HG03354 (cell line): ENCODE results near the gene ADARB1.

Experiments used
- ATAC-seq: cut with Tn5 transposase; IDR thresholded peaks from one replicate; pipeline ENCODE4 v1.9.1; 2021; ENCODE audit warnings: mild to moderate bottlenecking; ENCODE audit not compliant: unreplicated experiment, poor library complexity, severe bottlenecking

Gene ADARB1

DNA sequence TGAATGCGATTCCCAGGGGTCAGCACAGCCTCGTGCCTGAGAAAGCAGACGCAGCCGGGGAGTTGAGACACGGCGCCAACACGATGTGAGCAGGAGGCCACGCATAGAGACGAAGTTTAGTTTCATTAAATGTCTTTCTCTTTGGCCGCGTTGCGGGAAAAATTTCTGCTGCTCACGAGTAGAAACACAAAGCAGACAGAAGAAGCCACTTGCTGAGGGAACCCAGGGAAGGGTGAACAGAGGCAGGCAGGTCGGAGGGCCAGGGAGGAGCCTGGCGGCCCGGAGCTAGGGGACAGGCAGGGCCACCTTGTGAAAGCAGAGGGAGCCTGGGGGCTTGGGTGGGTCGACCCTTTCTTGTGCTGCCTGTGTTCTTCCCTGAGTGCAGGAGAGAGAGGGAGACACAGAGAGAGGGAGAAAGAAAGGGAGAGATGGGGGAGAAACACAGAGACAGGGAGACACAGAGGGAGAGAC lies 180.1 kb downstream of the ADARB1 start:
- no peak for ATAC-seq

DNA sequence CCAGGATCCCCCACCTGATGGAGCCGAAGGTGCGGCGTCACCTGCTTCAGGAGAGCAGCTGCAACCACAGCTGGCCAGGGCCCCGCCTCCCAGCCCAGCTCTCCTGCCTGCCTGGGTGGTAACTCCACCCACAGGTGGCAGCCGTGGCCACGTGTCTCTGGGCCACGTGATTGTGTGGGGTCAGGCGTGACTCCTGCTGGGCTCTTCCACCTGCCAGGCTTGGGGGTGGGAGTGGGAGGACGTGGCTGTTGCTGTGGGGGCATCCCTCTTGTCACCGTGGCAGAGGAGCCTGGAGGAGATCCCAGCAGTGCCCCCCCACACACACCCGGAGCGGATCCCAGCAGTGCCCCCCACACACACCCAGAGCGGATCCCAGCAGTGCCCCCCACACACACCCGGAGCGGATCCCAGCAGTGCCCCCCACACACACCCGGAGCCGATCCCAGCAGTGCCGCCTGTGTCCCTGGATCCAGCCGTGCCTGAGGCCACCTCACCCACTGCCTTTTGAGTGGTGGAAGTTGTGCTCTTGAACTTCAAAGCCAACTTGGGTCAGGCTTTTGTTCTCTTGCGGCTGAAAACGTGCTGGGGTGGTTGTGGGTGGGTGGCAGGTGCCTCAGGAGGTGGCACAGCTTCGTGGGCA lies 181.1 kb downstream of the ADARB1 start:
- no peak for ATAC-seq

DNA sequence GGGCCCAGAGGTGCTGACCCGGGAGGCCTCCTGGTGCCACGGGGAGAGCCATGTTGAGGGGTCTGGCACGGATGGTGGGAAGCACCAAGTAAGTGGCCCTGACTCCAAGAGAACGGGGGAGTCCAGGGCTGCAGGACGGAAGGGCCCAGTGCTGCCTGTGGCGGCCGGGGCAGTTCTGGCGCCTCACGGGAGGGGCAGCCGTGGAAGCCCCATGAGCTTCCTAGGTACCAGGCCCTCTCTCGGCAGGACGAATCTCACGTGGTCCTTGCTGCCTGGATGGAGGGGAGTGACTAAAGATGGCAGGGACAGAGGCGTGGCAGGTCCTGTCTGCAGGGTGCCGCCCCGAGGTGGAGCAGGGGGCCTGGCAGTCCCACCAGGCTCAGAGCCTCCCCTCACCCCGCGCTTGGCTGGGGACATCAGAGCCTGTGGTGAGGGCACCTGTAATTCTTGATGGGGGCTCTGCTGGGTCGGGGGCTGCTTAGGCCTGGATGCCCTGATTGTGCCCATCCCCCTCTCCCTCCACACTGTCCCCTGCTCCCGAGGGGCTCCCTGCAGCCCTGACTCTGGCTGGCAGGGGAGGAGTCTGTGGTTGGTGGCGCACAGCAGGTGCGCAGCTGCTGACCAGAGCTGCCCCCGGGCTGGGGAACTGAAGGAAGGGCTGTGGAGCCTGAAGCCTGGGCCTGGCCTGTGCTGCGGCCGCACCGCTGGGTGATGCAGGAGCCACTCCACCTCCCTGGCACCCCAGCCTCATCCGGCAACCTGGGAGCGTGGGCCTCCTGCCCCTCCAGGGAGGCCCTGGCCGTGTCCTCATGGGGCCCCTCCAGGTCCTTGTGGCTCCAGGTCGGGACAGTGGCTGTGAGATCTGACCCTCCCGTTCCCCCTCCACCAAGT lies 181.9 kb downstream of the ADARB1 start:
- no peak for ATAC-seq

DNA sequence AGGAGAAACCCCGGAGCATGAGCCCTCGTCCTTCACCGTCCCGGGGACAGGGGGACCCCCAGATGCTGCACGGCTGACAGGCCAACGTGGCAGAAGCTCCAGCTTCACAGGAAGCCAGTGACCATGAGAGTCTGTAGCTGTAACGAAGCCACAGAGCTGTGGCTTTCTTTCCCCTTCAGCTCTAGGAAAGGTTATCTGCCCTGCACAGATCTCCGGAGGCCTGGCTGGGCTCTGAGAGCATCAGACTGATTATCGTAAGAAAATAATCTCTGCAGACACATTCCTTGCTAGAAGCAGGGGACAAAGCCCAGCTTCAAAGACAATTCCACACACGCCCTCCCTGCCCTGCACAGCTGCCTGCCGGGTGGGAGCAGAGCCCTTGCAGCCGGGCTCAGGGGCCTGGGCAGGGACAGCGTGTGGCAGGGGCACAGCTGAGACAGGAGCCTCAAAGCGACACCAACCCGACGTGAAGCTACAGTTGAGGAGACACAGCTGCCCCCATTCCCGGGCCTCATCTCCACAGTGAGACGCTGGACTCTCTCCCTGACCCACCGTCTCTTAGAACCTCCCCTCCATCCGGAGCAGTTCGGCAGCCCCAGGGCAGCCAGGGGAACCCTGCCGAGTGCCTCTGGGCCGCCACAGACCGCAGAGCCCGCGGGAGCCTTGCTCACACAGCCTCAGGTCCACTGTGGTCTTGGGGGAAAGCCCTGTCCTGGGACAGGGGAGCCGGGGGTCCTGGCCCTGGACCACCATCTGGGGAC lies 182.7 kb downstream of the ADARB1 start:
- no peak for ATAC-seq

DNA sequence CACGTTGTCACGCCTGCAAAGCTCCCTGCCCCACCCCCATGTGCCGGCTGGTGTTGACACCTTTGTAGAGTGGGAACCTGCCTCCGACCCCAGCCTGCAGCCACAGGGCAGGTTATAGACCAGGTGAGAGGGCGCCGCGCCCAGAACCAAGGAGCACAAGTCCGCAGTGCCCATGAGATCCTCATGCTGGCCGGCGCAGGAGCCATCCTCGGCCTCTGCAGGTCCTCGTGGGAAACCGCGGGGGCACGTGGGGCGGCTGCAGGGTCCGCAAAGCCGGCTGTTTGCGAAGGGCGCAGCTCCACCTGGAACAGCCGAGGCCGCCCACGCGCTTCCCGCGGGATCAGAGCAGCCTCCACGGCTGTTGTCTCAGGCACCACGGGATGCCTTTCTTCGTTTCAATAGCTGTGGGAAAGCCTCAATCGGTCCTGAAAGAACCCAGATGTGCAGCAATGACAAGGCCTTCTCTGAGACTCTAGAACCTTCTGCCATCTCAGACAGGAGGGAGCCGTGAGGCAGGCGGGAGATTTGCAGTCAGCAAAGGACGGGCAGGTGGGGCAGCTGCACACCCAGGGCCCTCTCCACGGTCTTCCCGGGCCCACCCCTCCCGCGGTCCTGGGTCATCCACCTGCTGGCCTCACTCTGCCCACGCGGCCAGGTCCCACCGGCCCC lies 183.4 kb downstream of the ADARB1 start:
- no peak for ATAC-seq

DNA sequence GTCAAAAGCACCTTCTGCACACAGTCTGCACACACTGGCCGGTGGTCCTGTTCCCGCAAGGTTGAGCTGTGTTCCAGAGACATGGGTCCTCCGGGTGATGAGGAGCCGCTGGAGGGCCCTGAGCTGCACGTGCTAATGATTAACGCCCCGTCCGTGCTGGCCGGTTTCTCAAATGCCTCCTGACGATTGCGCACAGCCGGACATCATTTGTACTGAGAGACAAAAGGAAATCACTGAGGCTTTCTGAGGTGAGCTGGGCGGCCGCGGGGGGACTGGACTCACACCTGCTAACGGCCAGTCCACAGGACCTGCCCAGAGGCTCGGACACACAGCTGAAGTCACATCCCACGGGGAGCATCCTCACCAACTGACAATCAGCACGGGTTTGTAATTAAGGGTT lies 184.1 kb downstream of the ADARB1 start:
- ATAC-seq: no peak

DNA sequence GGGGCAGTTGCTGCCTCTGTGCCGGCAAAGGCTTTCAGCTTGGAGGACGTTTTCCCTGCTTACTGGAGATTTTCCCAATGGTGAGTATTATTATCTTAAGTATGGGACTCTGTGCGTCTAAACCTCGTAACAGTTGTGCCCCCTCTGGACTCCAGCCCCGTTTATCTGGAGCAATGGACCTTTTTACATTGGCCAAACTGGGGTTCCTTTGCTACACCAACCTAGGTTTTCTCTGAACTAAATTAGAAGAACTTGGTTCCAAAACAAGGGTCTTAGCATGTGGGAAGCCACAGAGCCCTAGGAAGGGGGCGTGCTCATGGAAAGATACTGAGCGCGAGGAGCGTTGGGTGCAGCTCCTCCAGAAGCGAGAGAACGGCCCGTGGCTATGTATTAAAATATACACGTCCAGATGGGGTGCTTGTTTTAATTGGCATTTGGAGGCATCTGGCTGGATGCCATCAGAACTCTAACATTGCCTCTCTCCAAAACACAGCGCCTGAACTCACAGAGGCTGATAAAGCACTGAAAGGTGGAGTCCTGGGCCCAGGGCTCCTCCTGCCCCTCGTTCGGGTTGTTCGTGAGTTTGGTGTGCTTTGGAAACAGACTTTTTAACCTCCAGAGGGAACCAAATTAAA lies 184.9 kb downstream of the ADARB1 start:
- ATAC-seq: no peak

DNA sequence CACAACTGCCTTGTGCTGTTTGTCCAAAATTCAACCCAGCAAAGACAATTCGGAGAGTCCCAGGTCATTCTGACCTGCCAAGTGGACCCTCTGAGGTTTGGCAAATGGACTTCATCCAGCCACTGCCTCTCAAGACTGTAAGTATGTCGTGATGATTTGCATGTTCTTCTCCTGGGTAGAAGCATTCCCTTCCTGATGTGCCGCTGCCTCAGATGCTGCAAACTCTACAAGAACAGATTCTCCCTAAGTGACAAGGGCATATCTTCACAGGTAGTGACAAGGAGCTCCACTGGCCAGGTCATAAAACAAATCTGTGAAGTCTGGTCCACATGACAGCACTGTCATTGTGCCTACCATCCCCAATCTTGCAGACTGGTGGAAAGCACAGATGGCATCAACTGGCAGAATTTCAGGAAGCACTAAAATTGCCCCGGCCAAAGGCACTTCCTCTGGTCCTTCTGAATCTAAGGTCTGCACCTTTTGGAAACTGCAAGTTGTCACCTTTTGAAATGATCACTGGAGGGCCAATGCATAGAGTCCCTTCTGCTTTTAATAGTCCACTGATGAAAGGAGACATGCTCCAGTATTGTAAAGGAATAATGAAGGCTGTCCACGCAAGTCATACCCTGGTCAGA lies 185.9 kb downstream of the ADARB1 start:
- ATAC-seq: no peak

DNA sequence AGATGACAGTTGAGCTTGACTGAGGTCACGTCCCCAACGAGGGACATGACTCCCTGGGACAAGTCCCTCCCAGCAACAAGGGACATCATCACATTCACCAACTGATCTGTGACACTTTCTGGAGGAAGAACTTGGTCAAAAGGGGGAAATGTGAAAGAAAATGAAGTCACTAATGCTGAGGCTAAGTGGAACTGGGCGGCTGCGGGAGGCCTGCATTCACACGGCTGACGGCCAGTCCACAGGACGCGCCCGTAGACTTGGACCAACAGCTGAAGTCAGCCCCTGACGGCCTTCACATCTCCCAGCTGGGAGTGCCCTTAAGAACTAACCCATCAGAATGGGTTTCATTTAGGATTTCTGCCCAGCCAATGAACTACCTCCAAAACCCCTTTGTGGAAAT lies 186.7 kb downstream of the ADARB1 start:
- no peak for ATAC-seq

DNA sequence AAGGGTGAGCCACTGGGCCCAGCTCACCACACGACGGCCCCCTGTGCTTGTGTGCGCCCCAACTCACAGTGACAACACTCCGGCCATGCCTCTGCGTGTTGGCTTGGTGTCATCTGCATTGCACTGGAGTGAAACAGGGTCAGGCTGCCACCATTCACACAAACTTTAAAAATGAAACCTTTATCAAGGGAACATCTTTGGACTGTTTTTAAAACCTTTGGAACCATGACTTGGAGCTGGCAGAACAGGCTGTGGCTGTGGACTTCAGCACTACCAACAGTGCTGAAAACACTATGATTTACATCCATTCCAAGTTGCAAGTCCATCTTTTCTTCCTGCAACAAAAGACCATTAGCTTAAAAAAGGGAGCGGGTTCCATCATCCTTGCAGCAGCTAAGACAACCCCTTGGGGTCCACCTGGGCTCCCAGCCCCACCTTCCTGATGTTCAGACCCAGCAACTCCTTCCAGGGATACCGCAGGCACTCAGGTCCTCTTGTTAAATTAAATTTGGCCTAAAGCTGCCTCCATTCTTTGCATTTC lies 187.7 kb downstream of the ADARB1 start:
- ATAC-seq: no peak

DNA sequence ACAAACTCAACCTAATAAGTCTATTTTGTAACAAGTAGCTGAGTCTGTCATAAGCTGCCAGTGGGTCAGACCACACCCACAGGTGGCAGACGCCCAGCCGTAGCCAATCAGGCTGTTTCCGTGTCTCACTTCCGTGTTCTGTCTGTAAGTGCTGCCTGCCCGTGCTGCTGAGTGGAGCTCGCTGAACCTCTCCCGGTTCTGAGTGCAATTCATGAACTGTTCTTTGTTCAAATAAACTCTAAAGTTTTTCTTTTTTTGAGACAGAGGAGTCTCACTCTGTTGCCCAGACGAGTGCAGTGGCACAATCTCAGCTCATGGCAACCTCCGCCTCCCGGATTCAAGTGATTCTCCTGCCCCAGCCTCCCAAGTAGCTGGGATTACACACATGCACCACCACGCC lies 188.2 kb downstream of the ADARB1 start:
- ATAC-seq: no peak

DNA sequence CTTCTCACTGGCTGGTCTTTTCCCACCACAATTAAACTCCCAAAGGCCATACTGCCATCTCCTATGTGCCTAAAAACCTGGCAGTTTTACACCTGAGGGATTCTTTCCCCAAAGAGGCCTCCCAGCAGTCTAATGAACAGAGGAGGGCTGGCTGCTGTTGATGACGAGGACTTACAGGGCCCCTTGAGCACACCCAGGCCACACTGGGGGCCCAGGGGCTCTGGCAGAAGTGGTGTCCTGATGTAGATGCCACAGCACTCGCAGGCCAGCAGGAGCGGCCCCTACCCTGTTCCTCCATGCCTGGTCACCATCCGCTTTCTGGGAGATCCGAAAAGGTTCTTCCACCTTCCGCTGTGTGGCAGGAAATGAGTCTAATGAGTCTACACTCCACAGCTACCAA lies 189.2 kb downstream of the ADARB1 start:
- ATAC-seq: no peak

DNA sequence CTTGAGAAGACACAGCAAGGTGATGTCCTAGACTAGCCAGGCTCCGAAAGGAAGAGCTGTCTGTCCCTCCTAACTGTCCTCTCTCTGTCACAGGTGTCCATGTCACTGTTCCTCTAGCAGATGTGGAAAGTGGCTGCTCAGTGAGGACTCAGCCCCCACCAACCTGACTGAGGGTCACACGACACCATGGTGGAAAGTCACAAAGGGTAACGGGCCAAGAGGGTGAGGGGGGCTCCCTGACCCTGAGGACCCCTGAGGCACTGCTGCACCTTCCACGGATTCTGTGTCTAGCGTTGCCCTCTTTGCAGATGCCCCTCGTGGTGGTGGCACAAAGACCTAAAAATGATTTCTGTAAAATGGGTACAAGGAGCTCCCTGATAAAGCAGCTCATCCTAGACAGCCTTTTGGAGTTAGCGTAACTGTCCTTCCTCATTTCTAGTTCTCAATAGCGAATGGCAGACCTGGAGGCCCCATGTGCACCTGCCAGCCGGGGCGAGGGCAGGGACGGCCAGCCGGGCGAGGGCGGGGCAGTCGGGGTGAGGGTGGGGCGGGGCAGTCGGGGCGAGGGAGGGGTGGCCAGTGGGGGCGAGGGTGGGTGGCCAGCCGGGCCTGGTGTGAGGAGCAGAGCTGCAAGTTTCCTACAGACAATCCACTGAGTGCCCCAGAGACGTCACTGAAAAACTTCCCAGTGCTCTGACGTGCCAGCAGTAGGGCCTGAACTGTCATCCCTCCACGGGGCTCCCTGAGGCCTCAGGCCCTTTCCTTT lies 189.9 kb downstream of the ADARB1 start:
- ATAC-seq: no peak

DNA sequence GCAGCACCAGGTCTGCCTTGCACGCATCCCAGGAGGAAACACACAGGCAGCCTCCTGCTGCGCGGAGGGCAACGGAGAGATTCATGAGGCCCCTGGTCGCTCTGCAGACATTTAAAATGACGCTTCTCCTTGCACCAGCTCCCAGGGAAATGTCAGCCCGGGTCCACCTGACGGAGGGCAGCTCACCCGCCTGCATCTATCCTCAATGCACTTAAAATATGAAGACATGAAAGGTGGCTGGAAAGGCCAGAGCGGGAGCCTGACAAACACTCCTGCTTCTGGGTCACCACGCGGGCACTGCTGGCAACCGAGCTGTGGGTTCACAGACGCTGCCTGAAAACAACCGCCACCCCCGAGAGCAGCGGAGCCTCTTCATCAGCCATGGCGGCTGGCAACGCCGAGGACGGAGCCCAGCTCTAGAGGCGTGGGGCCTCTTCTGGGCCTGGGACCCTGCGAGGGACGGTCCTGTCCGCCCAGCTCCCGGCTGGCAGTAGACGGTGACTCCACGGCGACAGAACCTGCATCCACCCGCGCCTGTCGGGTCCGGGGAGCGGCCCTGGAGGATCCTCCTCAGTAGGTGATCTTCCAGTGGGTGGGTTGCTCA lies 190.6 kb downstream of the ADARB1 start:
- no peak for ATAC-seq

DNA sequence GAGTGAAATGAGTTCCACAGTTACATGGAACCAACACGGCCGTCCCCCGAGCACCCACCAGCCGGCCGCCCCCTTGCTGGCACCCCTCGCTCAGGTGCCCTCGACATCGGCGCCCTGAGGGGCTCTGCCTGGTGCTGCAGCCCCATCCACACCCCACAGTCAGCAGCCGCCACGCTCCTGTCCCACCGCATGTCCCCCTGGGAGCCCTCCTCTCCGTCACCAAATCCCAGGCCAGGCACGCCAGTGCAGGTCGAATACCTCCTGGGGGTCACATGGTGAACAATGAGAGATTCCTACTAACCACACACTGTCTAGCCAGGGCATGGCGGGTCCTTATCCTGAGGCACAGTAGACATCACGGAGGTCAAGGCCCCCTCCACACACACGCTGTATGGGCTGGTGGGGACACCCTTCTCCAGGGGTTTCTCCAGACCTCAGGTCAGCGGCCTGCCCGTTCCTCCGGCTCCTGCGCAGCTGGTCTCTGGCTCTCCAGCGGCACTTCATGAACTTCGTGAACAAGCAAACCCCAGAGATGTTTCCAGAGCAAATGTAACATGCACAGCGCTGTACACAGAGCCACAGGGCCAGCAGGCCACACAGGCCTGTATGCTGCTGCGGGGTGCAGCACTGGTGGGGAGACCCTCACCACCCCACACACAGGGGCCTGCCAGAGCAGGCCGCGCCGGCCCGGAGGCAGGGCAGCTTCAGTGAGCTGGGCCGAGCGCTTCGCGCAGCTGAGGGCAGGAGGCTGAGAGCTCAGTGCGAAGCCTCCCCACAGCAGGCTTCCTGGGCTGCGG lies 191.5 kb downstream of the ADARB1 start:
- no peak for ATAC-seq

DNA sequence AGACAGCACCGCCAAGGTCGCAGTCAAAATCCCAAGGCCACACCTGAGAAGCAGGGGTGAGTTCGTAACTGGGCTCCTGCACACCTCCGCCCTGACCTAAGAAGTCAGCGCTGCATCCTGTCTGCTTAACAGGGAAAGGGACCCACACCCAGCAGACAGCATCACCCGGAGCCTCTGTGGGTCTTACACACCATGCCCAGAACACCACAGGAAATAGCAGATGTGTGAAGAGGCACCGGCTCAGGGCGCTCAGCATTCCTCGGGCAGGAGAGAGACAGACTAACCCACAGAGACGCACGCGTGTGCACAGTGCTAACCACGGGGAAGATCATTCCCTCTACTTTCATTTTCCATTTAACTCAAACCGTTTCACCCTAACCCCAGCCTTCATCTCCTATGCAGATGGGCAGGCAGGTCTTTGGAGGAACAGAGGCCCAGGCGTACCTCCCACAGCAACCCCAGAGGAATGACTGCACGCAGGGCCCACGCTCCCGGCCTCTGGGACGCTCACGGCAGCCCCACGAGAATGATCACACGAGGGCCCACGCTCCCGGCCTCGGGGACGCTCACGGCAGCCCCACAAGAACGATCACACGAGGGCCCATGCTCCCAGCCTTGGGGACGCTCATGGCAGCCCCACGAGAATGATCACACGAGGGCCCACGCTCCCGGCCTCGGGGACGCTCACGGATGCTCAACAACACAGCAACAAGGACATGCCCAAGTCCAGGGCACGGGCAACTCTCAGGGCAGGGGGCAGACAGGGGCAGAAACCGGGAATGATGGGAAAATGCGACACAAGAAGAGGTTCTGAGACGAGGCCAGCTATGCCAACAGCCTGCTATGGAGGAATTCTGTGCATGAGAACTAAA lies 192.4 kb downstream of the ADARB1 start:
- ATAC-seq: no peak
